Tibial artery (tissue), 4 donors: ENCODE measurements around the gene IFI44L.

Experiments
- DNase-seq, 2 donors: peaks; one replicate each; pipeline ENCODE4 v3.0.0-alpha.2; 2019
- H3K27ac ChIP-seq, 2 donors: fragments of 200-600 bp; sonication (generic) in 1 of 2; 1 replicate in 1 of 2; 2 replicates in 1 of 2; pipeline ENCODE4 v1.5.1; 2018 to 2019; ENCODE audit warnings: mild to moderate bottlenecking in 1 of 2
- H3K27me3 ChIP-seq, 2 donors: fragments of 200-600 bp; sonication (generic) in 1 of 2; one replicate each; pipeline versions ENCODE4 v1.5.1 to v1.6.0; 2016 to 2019
- H3K36me3 ChIP-seq, 3 donors: fragments of 200-600 bp; sonication (generic) in 2 of 3; one replicate each; pipeline ENCODE4 v1.5.1; 2016 to 2019; ENCODE audit warnings: mild to moderate bottlenecking in 2 of 3
- H3K4me1 ChIP-seq, 4 donors: fragments of 200-600 bp; sonication (generic) in 2 of 4; 1 replicate in 3 of 4; 2 replicates in 1 of 4; pipeline ENCODE4 v1.5.1; 2016 to 2019
- H3K4me3 ChIP-seq, 2 donors: fragments of 200-600 bp; sonication (generic) in 1 of 2; 1 replicate in 1 of 2; 2 replicates in 1 of 2; pipeline ENCODE4 v1.5.1; 2018 to 2019; ENCODE audit warnings: mild to moderate bottlenecking in 2 of 2
- H3K9me3 ChIP-seq, 3 donors: fragments of 200-600 bp; sonication (generic) in 1 of 3; one replicate each; pipeline ENCODE4 v1.5.1; 2016 to 2019
- CTCF ChIP-seq, 2 experiments: fragments of 200-600 bp in 1 of 2; fragments of 450-650 bp in 1 of 2; IDR thresholded peaks; one replicate each; pipeline ENCODE4 v1.5.1; 2017 to 2019; ENCODE audit warnings: antibody characterized with exemption in 2 of 2, mild to moderate bottlenecking in 1 of 2, moderate library complexity in 1 of 2
- intact Hi-C: fragments of 100-400 bp; cut with DNase I; formaldehyde crosslinking; loops from one replicate; pipeline ENCODE4 v1.15.0; 2023; ENCODE audit warnings: low total_unique reads

The IFI44L gene

GRCh38 chr1:78650114-78650660, 29.9 kb downstream of the IFI44L start:
- no peak for DNase-seq
- intact Hi-C loops: no loop called here
- peak overlapping the region; percentile 34 to 45 for H3K4me3 ChIP-seq

DNA sequence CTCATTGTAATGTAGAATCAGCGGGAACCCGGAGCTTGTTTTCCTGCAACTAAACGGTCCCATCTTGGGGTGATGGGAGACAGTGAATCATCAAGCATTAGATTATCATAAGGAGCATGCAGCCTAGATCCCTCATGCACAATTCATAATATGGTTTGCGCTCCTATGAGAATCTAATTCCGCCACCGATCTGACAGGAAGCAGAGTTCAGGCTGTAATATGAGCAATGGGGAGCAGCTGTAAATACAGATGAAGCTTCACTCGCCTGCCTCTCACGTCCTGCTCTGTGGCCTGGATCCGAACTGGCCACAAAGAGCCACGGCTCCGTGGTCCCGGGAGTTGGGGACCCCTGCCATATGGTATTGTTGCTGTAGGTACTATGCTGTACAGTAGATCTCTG, 31.0 kb downstream of the IFI44L start:
- peaks cover 0 to 5% (median 1%) of the 10 kb centered on the region in 4 donors for H3K4me1 ChIP-seq
- H3K27me3 ChIP-seq: no peaks in the 10 kb centered on the region
- peak overlapping the region; percentile 34 to 45 for H3K4me3 ChIP-seq
- H3K27ac ChIP-seq: no peak overlapping the region
- intact Hi-C loops: no loop called here
- H3K9me3 ChIP-seq: no peaks in the 10 kb centered on the region
- no peak for DNase-seq
- no peak for TF ChIP-seq CTCF (IDR thresholded peaks at IDR 0.05)
- no peaks in the 10 kb centered on the region for H3K36me3 ChIP-seq

More at GRCh38 chr1:78650114-78650660, 29.9 kb downstream of the IFI44L start:
- H3K36me3 ChIP-seq: no peaks in the 10 kb centered on the region
- H3K9me3 ChIP-seq: no peaks in the 10 kb centered on the region
- no peak overlapping the region for H3K27ac ChIP-seq
- TF ChIP-seq CTCF (IDR thresholded peaks at IDR 0.05): no peak
- H3K27me3 ChIP-seq: no peaks in the 10 kb centered on the region
- peaks cover 0 to 5% (median 1%) of the 10 kb centered on the region in 4 donors for H3K4me1 ChIP-seq

GRCh38 chr1:78652019-78652560, 31.8 kb downstream of the IFI44L start:
- no peak for DNase-seq
- Histone ChIP-seq H3K4me1 (peaks cover 0 to 5% (median 1%) of the 10 kb centered on the region in 4 donors), H3K9me3 (no peaks in the 10 kb centered on the region), H3K27ac (no peak overlapping the region), H3K27me3 (no peaks in the 10 kb centered on the region), H3K4me3 (peak overlapping the region; percentile 34 to 45), H3K36me3 (no peaks in the 10 kb centered on the region)
- TF ChIP-seq CTCF (IDR thresholded peaks at IDR 0.05): no peak
- intact Hi-C loops: no loop called here

- no peak overlapping the region for H3K4me3 ChIP-seq
- H3K36me3 ChIP-seq: peaks cover 0 to 24% (median 22%) of the 10 kb centered on the region in 3 donors
- no peaks in the 10 kb centered on the region for H3K4me1 ChIP-seq
- no peak overlapping the region for H3K27ac ChIP-seq
- intact Hi-C loops: no loop called here
- DNase-seq: no peak
- H3K9me3 ChIP-seq: no peaks in the 10 kb centered on the region
- H3K27me3 ChIP-seq: no peaks in the 10 kb centered on the region
- no peak for TF ChIP-seq CTCF (IDR thresholded peaks at IDR 0.05)
These were observed 38.7 kb downstream of the IFI44L start for GRCh38 chr1:78658901-78659300.

DNA sequence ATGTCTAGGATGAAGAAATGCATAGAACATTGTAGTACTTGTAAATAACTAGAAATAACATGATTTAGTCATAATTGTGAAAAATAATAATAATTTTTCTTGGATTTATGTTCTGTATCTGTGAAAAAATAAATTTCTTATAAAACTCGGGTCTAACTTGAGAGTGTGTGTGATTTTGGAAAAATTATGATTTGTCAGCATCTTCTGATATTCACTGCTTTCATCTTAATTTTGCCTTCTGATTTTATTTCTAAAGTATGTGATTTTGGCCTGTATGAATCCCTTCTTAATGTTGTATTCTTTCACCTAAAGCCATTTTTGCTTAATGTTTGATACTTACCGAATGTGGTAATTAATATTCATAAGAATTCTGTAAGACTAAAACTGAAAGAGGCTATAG, 43.7 kb downstream of the IFI44L start:
- Histone ChIP-seq H3K36me3 (peaks cover 0 to 22% (median 21%) of the 10 kb centered on the region in 3 donors), H3K27me3 (no peaks in the 10 kb centered on the region), H3K9me3 (no peaks in the 10 kb centered on the region), H3K27ac (no peak overlapping the region), H3K4me1 (no peaks in the 10 kb centered on the region), H3K4me3 (no peak overlapping the region)
- no peak for TF ChIP-seq CTCF (IDR thresholded peaks at IDR 0.05)
- intact Hi-C loops: no loop called here
- DNase-seq: no peak
